SKM-1 (cell line): ENCODE data around the gene OR5M10.
"Not testable (repeated sequence)": the region's sequence is repeated elsewhere in the genome, so short reads cannot be mapped to it uniquely, and the experiment has no call there.

Source experiments
- DNase-seq: peaks from one replicate; lab custom pipeline; 2025; ENCODE audit not compliant: unreplicated experiment; lab: John Stamatoyannopoulos, UW

OR5M10 gene

GRCh38 chr11:56577621-56578020, at the start of gene OR5M10:
Gene OR5M10, minus strand, starts transcription at chr11:56577721. Its CDS starts 0 bp downstream, at chr11:56577721.
- no peak for DNase-seq

- no peak for DNase-seq
Observed at GRCh38 chr11:56625946-56626345, 48.4 kb upstream of the OR5M10 start.

GRCh38 chr11:56624661-56625110, 47.2 kb upstream of the OR5M10 start:
- peak; percentile 12 for DNase-seq

- DNase-seq, result no peak
Observed at GRCh38 chr11:56611174-56611573, 33.7 kb upstream of the OR5M10 start.

GRCh38 chr11:56592088-56592717, 14.7 kb upstream of the OR5M10 start:
- DNase-seq, result not testable (repeated sequence)

GRCh38 chr11:56558574-56558973, 18.9 kb downstream of the OR5M10 start:
- no peak for DNase-seq

- not testable (repeated sequence) for DNase-seq
Observed at GRCh38 chr11:56554691-56555090, 22.8 kb downstream of the OR5M10 start.

GRCh38 chr11:56545531-56545930, 32.0 kb downstream of the OR5M10 start:
- DNase-seq, result no peak

- no peak for DNase-seq
Observed at GRCh38 chr11:56543739-56544138, 33.8 kb downstream of the OR5M10 start.

- no peak for DNase-seq
Observed at GRCh38 chr11:56543157-56543556, 34.4 kb downstream of the OR5M10 start, which contains the start of gene OR5M11. Gene OR5M11, minus strand, starts transcription at chr11:56543257. Its CDS starts 0 bp downstream, at chr11:56543257.

- DNase-seq, result no peak
Observed at GRCh38 chr11:56533054-56533740, 44.3 kb downstream of the OR5M10 start.

GRCh38 chr11:56531856-56532255, 45.7 kb downstream of the OR5M10 start:
- no peak for DNase-seq
